ENCODE results near the gene NT5C. TPM values are rescaled to one million over a fixed set of nuclear protein-coding genes. Genes with fewer than 3 reads are reported as not detected.
"Not testable (repeated sequence)": the region's sequence is repeated elsewhere in the genome, so short reads cannot be mapped to it uniquely, and the experiment has no call there.

NT5C gene
- total RNA-seq, 4 donors from 2014 or later, result 62.8 to 111 (median 68.0) TPM

- TF ChIP-seq POLR2A (IDR thresholded peaks at IDR 0.05) (no peak), CTCF (IDR thresholded peaks at IDR 0.05 in 4 of 5, conservative IDR thresholded peaks at IDR 0.05 in 1 of 5) (no peak)
- Histone ChIP-seq H3K27ac (no peak overlapping the region), H3K27me3 (no peaks in the 10 kb centered on the region), H3K4me1 (peaks cover under 1 to 12% of the 10 kb centered on the region in 2 donors), H3K4me3 (no peak overlapping the region), H3K9me3 (no peaks in the 10 kb centered on the region), H3K36me3 (peaks cover 0 to 9% of the 10 kb centered on the region in 2 donors)
- DNase-seq, result no peak
- intact Hi-C loops (cut with DNase I; ENCODE audit: low total_unique reads), result loop anchor here (5.0 kb wide), 1 partner anchor 49 kb away; the partner anchor contains the start of gene SUMO2
- in situ Hi-C loops (cut with MboI; ENCODE audit: low sequenced_read_pairs in 4 of 4), result no loop called here
- ATAC-seq, result no peak
Measured at GRCh38 chr17:75133001-75133400, 1.5 kb upstream of the NT5C start.

GRCh38 chr17:75132018-75133000, 767 bp upstream of the NT5C start:
- H3K9me3 ChIP-seq; DNase-seq; H3K36me3 ChIP-seq; in situ Hi-C loops (cut with MboI; ENCODE audit: low sequenced_read_pairs in 4 of 4); ATAC-seq; H3K27me3 ChIP-seq: not testable (repeated sequence)
- intact Hi-C loops (cut with DNase I; ENCODE audit: low total_unique reads), result loop anchor here (5.0 kb wide), 1 partner anchor 50 kb away; the partner anchor contains the start of gene SUMO2
- peaks cover 0 to 12% of the 10 kb centered on the region in 2 donors for H3K4me1 ChIP-seq
- peak overlapping the region; percentile 86 to 96 (median 90) for H3K27ac ChIP-seq
- peak overlapping the region; percentile 78 to 92 (median 90) for H3K4me3 ChIP-seq

GRCh38 chr17:75130632-75131277, 787 bp downstream of the NT5C start:
- peaks cover 0 to 9% of the 10 kb centered on the region in 2 donors for H3K36me3 ChIP-seq
- no peaks in the 10 kb centered on the region for H3K27me3 ChIP-seq
- TF ChIP-seq CTCF (IDR thresholded peaks at IDR 0.05 in 4 of 5, conservative IDR thresholded peaks at IDR 0.05 in 1 of 5) (no peak), POLR2A (IDR thresholded peaks at IDR 0.05) (no peak)
- intact Hi-C loops (cut with DNase I; ENCODE audit: low total_unique reads), result loop anchor here (1.0 to 5.0 kb wide), 4 partner anchors 16 to 70 kb away; partner anchors contain the start of genes JPT1 and SUMO2
- H3K9me3 ChIP-seq, result no peaks in the 10 kb centered on the region
- no peak for DNase-seq
- peak overlapping the region; percentile 78 to 92 (median 90) for H3K4me3 ChIP-seq
- in situ Hi-C loops (cut with MboI; ENCODE audit: low sequenced_read_pairs in 4 of 4), result no loop called here
- ATAC-seq, result peak; percentile 53 to 61
- peaks cover 0 to 12% of the 10 kb centered on the region in 2 donors for H3K4me1 ChIP-seq
- H3K27ac ChIP-seq, result peak overlapping the region; percentile 86 to 96 (median 90)

GRCh38 chr17:75130059-75130631, 1.4 kb downstream of the NT5C start:
- Histone ChIP-seq H3K36me3 (peaks cover 0 to 9% of the 10 kb centered on the region in 2 donors), H3K4me3 (peak overlapping the region in 3 of 4 donors; percentile 78 to 92 (median 88)), H3K9me3 (no peaks in the 10 kb centered on the region), H3K27ac (peak overlapping the region; percentile 86 to 96 (median 90)), H3K4me1 (peaks cover 0 to 12% of the 10 kb centered on the region in 2 donors), H3K27me3 (no peaks in the 10 kb centered on the region)
- TF ChIP-seq POLR2A (IDR thresholded peaks at IDR 0.05) (no peak), CTCF (IDR thresholded peaks at IDR 0.05 in 4 of 5, conservative IDR thresholded peaks at IDR 0.05 in 1 of 5) (no peak)
- DNase-seq (no peak), ATAC-seq (no peak)
- intact Hi-C loops (cut with DNase I; ENCODE audit: low total_unique reads) (loop anchor here (2.0 to 5.0 kb wide), 2 partner anchors 25 to 52 kb away; partner anchors contain the start of genes JPT1 and SUMO2), in situ Hi-C loops (cut with MboI; ENCODE audit: low sequenced_read_pairs in 4 of 4) (no loop called here)

Data from gastrocnemius medialis (tissue), 4 donors.